Hippocampal formation (tissue), 2 donors: ENCODE results near the gene ADGRG6.

Experiments
- DNase-seq, 2 donors: peaks; one replicate each; lab custom pipeline; 2025; lab: John Stamatoyannopoulos, UW

The ADGRG6 gene

DNA sequence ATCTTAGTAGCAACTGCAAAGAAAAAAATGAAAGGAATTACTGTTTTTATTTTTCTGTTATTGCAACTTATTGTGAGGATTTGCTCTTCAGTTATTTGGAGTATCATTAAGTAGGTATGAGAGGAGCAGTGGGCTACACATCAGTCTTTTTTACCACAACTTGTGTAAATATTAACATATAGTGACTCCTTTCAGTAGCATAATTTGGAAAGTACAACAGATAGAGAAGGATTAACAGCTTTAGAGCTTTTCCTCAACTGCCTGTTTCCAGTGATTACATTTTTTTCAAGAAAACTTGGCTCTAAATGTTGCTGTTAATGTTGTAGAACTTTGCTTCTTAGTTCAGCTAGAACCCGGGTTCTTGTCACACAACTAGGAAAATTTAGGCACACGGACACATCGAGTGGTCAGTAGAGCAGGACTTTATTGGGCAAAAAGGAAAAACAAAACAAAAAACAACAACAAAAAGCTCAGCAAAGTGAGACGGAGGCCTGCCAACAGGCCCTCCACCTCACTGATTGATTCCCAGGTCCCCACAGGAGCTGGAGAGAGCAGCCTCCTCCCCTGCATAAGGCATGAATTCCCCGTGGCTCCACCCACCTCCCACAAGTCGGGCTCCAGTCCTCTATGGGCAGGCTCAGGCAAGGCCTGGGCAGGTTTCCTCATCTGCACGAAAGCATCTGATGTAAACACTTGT is 75.1 kb downstream of the ADGRG6 start:
- DNase-seq = no peak

DNA sequence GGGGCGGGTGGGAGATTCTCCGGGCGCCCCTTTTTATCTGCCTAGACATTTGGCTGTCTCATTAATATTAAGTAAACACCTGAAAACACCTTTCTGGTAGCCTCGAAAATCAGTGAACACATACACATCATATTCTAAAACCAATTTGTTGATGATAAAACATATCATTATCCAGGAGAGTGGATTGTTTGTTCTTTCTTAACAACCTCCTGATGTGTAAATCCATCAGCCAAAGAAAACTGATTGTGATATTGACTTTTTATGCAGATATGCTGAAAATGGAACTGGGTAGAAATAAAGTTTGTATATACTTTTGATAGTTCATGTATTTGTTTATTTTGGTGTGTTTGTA is 75.7 kb downstream of the ADGRG6 start:
- DNase-seq = no peak

DNA sequence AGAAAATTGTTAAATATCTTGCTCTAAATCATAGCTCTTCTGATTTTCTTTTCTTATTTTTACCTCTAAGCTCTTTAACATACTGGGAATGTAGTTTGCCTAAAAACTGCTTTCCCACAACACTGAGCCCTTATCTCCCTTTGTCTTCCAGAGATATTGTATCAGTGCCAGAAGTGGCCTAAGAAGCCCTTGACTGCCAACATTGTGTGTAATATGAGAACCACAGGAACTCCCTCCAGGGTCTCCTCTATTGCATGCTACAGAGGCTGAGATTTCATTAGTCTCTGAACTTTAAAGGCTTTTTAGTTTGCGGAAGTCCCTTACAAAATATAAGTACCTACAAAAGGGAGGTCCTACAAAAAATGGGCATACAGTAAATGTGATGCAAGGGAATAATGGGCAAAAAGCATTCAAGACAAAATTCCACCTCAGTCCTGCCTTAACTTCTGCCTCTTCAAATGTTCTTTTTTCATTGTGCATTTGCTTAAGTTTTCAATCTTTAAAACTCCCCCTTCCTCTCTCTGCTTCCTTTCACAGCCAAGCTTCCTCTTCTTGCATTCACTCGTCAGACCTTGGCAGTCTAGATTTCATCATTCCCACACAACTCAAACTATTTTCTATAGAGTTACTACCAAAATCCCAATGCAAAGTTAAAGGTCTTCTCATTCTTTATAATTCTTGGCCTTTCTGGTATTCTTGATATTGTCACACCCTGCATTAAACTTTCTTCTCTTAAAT is 76.5 kb downstream of the ADGRG6 start:
- DNase-seq = no peak

DNA sequence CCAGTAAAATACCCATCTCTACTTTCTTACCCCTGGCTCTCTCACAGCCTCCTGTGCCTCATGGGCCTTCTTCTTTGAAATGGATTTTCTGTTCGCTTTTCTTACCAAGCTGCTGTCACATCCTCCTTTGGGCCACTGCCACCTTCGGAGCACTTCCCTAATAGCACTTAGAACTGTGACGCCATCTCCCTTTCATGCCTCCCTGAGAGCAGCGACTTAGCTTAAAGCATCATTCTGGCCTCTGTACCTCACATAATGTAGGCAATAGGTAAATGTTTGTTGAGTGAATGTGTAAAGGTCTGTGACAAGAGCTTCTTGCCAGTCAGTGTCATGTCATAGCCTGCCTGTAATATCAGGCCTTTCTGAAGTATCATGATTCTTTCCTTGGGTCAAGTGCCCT is 78.8 kb downstream of the ADGRG6 start:
- no peak for DNase-seq

DNA sequence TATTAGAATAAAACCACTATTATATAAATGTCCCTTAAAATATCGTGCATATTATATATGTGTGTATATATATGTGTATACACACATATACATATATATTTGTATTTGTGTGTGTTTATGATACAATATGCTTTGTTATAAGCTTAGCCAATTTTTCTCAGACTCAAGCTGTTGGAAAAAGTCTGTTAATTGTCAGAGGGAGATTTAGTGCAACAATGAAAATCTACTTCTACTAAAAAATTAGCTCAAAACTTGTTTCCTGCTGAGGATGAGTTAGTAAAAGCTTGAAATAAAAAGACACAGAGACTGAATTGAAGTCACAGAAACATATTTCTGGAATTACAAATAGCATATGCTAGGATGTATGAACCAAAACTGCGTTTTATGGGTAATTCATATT is 79.4 kb downstream of the ADGRG6 start:
- no peak for DNase-seq

DNA sequence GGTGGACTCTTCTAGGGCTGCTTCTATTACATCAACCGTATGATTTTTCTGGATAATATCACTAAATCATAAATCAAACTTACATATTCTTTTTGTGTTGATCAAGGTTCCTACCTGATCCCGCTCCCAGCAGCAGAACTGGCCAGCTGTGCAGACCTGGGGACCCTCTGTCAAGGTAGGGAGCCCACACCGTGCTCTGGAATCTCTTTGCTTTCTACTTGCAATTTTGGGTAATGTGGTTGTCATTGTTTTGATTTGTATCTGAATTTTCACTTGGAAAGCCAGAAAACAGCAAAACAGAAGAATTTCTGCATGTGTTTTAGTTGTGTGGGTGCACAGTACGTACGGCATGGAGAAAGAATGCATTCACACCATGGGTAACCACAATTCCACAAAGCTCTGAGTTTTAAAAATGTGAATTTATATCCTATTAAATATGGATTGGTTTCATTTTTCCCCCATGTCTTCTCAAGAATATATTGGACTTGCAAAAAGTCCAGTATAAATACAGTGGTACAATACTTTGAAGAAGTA is 80.1 kb downstream of the ADGRG6 start:
- no peak for DNase-seq

DNA sequence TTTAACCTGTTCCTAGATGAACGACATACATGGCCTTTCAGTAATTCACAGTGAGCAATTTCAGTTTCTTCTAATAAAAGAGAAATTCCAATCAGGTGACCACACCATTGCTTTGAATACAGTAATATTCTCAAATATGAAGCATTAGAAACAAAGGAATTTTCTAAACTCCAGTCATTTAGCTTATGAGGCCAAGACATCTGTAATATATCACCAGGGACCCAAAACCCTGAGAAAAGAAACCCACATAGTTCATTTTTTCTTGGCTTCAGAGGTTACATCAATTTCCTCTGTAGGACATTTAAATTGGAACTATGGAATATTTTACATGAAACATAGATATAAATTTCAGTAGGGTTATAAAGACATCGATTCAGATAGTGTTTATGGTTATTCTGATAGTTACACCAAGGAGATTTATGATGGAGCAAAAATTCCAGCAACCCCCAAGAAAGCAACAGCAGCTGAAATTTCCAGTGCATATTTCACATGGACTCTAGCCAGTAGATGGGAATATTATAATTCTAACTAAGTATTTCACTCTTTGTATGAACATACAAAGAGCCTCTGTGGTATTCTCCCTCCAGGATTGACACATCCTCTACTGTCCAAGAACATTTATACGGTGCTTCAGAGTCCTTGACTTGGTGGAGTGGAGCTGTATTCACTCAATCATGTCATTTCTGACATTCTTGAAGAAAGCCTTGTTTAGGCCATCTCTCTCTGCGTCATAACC is 82.9 kb downstream of the ADGRG6 start:
- DNase-seq = no peak

DNA sequence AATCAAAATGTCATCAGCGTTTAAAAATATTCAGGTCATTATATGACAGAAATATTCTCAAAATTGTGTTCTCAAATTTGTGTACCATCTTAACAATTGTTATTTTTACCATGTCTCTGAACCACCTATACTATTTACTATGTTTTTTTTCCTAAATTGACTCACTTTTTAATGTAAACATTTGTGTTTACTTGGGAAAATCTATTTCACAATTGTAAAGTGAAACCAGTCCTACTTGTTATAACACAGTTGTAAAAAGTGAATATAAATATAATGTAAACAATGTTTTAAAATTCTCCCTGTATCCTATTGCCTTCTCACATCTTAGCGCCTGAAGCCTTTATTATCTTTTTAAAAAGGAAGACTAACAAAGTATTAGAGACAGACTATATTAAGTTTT is 83.5 kb downstream of the ADGRG6 start:
- DNase-seq = no peak

DNA sequence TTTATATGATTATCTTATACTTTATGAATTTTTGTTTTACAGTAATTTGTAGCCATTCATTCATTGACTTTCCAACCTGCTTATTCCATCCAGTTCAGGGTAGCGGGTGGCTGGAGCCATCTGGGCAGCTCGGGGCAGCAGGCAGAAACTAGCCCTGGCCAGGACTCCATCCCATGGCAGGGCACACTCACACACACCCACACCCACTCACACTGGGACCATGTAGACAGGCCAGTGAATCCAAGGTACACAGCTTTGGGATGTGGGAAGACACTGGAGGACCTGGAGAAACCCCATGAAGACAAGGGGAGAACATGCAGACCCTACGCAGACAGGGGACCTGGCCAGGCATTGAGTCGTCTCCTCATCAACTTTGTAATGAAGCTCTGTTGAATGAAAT is 84.8 kb downstream of the ADGRG6 start:
- DNase-seq = no peak

DNA sequence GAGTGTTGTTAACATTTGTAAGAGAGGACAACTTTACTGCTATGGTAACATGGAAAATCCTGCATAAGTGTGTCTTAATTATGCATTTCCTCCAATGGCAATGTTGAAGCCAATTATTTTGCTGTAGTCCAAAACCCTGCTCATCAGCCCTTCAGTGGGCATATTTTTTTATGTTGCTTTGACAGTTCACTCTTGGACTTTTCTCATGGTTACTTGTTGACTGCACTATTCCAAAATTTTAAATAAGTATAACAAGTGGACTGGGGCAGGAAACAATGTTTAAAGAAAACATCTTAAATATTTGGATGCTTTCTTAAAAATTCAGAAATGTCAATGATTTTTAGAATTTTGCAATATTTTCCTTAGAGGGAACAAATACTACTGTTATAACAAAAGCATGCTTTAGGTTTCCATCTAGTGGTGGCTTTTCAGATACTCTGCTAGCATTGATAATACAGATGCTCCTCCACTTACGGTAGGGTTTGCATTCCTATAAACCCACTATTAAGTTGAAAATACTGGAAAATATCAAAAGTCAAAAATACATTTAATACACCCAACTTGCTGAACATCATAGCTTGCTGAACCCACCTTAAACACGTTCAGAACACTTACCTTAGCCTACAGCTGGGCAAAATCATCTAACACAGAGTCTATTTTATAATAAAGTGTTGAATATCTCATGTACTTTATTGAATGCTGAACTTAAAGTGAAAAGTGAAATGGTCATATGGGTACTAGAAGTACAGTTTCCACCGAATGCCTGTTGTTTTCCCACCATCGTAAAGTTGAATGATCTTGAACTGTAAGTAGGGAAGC is 86.4 kb downstream of the ADGRG6 start:
- peak in 1 of 2 donors; percentile 60 for DNase-seq

DNA sequence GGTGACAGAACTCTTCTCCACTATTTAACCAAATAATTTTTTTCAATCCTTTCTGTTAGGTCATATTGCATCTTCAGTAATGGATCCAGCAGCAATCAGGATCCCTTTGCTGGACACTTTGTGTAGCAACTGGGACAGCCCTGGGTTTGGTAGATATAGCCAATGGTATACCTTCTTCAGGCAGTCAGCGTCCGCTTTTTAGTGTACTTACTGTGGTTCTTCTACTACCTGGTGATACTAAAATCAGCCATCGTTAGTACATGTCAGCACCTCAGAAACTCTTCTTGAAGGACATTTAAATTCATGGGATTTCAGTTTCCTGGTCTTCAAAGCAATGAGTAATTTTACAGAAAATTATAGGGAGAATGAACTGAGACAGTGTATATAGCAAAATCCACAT is 93.5 kb downstream of the ADGRG6 start:
- no peak for DNase-seq

DNA sequence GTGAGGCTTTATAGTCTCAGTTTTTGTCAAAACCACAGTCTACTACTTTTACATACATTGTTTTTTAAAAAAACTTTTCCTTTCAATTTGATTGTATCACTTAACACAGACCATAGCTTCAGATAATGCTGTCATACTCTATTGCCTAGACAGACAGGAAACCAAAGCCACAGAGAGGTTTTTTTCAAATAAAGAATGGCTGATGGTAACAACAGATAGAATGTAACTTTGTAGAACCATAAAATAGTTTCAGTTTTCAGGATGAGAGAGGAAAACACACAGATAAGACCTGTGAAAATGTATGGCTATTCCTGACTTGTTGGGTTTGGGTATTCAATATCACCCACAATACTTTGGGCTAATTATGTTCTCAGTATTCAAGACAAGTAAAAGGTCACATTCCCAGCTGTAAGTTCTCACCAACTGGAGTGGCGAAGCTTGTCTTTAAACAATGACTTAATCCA is 94.0 kb downstream of the ADGRG6 start:
- DNase-seq = no peak

DNA sequence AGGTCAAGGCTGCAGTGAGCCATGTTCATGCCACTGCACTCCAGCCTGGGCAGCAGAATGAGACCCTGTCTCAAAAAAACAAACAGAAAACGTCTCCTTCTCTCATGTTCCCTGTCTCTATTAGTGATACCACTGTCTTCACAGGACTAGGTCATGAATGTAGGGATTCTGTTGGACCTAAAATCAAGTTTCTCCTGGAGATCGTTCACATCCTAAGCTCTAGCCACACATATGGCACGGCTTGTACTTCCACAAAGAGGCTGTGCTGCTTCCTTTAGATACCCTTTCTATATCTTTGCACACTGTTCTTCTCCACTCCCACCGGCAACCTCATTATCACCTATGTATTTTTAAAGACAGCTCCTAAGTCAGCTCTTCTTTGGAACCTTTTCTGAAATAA is 96.5 kb downstream of the ADGRG6 start:
- no peak for DNase-seq

DNA sequence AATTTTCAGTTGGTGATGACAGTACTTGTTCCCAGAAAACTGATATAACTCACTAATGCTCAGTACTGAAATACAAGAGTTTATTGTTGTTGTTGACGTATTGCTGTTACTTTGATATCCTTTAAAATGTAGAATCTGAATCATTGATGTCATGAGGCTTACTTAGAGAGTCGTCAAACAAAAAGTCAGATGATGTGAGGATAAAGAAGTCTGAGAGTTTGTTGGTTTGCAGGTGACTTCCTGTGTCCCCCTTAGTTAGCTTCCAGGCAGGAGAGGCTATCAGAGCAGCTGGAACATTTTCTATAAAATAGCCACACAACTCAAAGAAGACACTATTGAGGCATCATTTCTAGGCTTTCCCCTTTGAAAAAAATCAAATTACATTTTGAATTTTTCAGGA is 97.9 kb downstream of the ADGRG6 start:
- DNase-seq = no peak

DNA sequence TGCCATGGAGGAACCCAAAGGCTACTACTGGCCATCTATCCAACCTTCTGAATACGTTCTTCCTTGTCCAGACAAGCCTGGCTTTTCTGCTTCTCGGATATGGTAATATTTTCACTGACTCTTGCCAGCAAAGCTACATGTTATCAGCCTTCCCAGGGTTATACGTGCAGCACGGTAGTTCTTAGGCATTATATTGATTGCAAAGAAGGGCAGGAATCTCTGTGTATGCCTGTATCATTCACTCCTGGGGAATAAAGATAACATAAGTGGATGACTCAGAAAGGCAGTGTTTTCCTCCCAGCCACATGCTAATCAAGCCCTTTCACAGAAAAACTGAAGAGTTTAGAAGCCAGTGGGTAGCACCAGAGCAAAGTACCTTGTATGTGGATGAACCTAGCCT is 98.7 kb downstream of the ADGRG6 start:
- DNase-seq = no peak

DNA sequence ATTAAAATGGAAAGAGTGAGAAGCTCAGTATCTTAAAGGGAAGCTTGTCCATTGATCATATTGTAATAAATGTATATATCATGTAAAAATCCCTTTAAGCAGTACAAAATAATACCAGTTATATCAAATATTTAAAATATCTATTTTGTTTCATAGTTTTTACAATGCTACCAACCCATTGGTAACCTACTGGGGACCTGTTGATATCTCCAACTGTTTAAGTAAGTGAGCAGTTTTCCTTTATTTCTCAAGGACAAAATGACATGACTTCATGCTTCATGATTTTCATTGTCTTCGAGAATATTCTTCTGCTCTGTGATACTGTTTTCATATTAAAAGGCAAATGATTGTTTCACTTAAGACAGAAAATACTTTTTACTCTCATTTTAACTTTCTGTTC is 100.0 kb downstream of the ADGRG6 start:
- no peak for DNase-seq

DNA sequence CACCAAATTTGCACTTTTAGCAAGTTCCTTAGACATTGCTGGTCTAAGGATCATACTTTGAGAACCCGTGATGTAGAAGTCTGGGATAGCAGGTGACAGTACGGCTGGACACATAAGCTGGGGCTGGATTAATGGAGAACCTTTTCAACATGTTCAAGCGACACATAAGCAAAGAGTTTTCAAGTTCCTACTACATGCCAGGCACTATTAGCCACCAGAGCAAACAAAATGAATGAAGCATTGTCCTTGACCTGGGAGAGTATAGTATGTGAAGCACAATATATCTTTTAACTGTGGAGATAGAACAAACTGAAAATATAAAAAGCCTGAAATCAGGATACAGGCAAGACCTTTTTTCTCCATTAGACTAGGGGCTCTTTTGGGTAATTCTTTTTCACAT is 102.9 kb downstream of the ADGRG6 start:
- no peak for DNase-seq

DNA sequence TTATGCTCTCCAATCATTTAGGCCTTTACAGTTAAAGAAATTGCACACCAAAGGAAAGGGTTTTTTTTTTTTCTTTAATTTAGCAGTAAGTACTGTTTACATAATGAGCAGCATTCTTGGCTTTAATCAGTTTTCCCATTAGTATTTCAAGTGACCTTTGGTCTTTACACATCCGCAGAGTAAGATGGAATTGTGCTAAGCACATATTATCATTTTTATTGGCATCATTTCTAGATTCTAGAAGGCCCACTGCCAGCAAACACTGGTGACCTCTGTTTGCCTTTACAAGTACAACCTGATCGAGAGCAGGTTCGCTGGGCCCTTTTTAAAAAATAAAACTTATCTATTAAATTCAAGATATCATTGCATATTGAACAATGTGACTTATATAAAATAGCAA is 104.3 kb downstream of the ADGRG6 start:
- DNase-seq = no peak

DNA sequence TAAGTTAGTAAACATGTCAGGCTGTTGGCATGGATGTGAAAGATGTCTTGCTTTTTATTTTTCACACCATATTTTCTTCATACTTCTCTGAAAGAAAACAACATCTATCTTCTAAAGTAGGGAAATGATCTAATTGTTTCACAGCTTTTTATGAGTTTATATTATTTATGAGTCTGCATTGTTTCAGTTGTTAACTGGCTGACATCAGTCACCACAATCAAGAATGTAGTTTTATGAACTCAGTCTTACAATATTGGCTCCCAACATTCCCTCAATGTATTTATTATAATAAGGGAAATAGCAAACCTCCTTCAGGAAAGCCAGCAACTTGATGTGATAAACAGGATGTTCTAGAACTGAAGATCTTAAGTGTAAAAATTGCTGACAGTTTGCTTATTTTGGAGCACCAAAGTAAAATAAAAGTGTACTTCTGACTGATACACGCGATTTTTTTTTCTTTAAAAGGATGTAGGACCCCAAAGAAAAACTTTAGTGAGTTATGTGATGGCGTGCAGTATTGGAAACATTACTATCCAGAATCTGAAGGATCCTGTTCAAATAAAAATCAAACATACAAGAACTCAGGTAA is 106.0 kb downstream of the ADGRG6 start:
- DNase-seq = no peak

DNA sequence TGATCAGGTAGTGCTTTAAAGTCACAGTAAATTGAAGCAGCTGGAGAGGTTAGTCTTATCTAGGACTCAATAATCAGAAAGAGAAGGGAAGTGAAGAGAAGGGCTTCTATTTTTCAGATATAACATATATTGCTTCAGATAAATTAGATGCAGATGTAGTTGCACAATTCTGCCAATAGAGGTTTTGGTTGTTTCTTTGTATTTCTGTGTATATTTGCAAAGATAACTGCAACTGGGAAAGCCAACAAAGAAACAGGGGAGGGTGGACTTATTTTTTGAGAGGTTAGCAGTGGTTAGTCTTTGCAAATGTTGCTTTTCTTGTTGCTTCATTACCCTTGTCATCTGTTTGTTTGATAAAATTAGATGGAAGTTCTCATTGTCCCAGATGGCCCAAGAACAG is 106.6 kb downstream of the ADGRG6 start:
- no peak for DNase-seq

DNA sequence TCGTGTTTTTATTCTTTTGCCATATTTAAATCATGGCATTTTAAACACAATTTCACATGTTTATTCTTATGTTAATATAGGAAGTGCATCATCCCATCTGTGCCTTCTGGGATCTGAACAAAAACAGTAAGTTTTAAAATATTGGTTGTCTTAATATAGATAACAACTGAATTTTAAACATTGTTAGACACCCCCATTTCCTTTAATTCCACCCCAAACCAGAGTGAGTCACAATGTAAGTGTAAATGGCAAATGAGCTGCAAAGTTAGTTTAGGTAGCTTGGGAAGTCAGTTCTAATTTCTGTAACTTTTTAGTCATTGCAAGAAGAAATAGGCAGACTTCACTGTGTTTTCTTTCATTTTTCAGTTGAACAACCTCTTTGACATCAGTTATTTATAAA is 108.0 kb downstream of the ADGRG6 start:
- DNase-seq = no peak

DNA sequence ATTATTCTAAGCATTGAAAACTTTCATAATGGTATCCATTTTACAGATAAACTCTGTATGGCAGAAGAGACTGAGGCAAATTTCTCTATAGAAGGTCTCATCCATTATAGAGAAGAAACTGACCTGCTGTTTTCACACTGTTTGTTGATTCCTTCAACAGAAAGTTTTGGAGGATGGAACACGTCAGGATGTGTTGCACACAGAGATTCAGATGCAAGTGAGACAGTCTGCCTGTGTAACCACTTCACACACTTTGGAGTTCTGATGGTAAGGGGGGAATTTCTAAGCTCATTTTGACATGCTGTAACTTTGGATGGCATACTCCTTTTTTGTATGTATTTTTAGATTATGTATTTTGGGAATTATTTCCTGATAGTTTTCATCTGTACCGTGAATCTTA is 109.3 kb downstream of the ADGRG6 start:
- DNase-seq = no peak
